K562 (cell line): ENCODE data around the gene TSTD1.

Experiments used
- BRCA1 ChIP-seq, 2 experiments: fragments of 450-650 bp in 1 of 2; sonication (generic) in 1 of 2; formaldehyde crosslinking in 1 of 2; IDR thresholded peaks; 2 replicates each; pipeline versions ENCODE4 v1.5.0 to v1.6.1; 2017 to 2020; ENCODE audit warnings: mild to moderate bottlenecking in 1 of 2, missing genetic modification reagents in 1 of 2
- CTCF ChIP-seq, 3 experiments: IDR thresholded peaks in 2 of 3; conservative IDR thresholded peaks in 1 of 3; 2 replicates each; pipeline ENCODE4 v1.5.1; 2011 to 2012; ENCODE audit warnings: low read length in 3 of 3, mild to moderate bottlenecking in 3 of 3, control low read depth in 2 of 3, improper control_type of control experiment in 1 of 3, inconsistent platforms in 1 of 3, low read depth in 1 of 3, mixed read lengths in 1 of 3, moderate library complexity in 1 of 3; ENCODE audit not compliant: insufficient read depth in 2 of 3
- ELF1 ChIP-seq: fragments of 200-800 bp; sonication (Bioruptor generic); IDR thresholded peaks from 2 replicates; pipeline ENCODE4 v1.6.1; 2016; ENCODE audit warnings: missing genetic modification characterization, missing compliant biosample characterization
- EP300 ChIP-seq: IDR thresholded peaks from 2 replicates; pipeline ENCODE4 v1.6.1; 2012; ENCODE audit warnings: low read length, improper control_type of control experiment
- ZNF398 ChIP-seq: fragments of 250-450 bp; sonication (Bioruptor Pico); IDR thresholded peaks from 2 replicates; pipeline ENCODE4 v1.8.0; 2021; ENCODE audit warnings: moderate library complexity, mild to moderate bottlenecking, inconsistent platforms
- ZNF57 ChIP-seq: fragments of 450-650 bp; formaldehyde crosslinking; IDR thresholded peaks from 2 replicates; pipeline ENCODE4 v1.4.0; 2020; ENCODE audit warnings: mild to moderate bottlenecking, moderate library complexity
- ZNF639 ChIP-seq, 2 experiments: fragments of 200-800 bp in 1 of 2; sonication (Bioruptor generic) in 1 of 2; sonication (generic) in 1 of 2; formaldehyde crosslinking in 1 of 2; IDR thresholded peaks in 1 of 2; conservative IDR thresholded peaks in 1 of 2; 2 replicates each; pipeline versions ENCODE4 v1.5.0 to v1.6.1; 2016 to 2020; ENCODE audit warnings: missing compliant biosample characterization in 1 of 2, missing genetic modification characterization in 1 of 2, missing genetic modification reagents in 1 of 2

DNA sequence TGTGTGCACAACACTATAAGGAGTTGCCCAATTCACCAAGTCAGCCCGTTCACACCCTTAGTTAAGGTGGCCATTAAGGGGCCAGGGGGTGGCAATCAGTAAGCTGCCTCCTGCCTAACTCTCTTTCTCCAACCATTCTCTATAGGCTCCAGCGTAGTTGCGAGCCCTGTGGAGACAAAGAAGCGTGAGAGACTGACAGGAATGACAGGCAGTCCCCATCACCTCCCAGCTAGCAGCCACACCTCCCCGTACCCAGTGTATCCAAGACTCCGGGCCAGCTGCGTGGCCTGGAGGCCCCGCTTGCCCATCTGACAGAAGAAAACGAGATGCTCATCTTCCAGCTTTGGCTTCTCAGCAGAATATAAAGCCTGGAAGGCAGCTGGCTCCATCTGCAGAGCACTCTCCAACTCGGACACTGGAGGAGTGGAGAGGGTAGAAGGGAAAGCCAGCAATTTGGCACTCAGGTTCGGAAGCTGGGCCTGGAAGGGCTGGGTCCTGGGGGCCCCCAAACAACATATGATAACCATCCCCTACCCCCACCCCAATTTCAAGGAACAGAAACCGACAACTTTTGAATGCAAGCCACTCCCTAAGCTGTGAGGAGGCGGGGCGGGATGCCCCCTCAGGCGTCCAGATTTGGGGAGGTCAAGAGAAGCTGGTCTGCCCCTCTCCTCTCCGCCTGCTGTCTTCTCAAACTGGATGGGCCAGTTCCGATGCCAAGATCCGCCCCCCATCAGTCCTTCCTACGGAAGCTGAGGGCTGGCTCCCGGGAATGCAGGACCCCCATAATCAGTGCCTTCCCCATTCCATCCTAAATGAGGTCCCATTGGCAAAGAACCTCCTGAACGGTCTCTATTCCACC is 872 bp downstream of the TSTD1 start:
- TF ChIP-seq CTCF (IDR thresholded peaks at IDR 0.05 in 2 of 3, conservative IDR thresholded peaks at IDR 0.05 in 1 of 3; ENCODE audit: insufficient read depth in 2 of 3, low read depth in 1 of 3, low read length in 3 of 3) (no peak), ELF1 (tag) (no peak), ZNF57 (CRISPR knock-in tag) (no peak), BRCA1 (IDR thresholded peaks at IDR 0.05) (no peak), BRCA1 (CRISPR knock-in tag; IDR thresholded peaks at IDR 0.05) (no peak), EP300 (no peak), ZNF639 (CRISPR knock-in tag; conservative IDR thresholded peaks at IDR 0.05 in 1 of 2, IDR thresholded peaks at IDR 0.05 in 1 of 2) (no peak), ZNF398 (no peak)
